ENCODE measurements around the gene MARCHF3. TPM values are rescaled to one million over a fixed set of nuclear protein-coding genes. Genes with fewer than 3 reads are reported as not detected.

MARCHF3 gene
- total RNA-seq, 1 experiment from 2014 or later, result 16.1 TPM

- intact Hi-C loops (cut with micrococcal nuclease; ENCODE audit: unreplicated experiment), result no loop called here
- no peaks in the 10 kb centered on the region for H3K27me3 Mint-ChIP-seq (ENCODE audit: unreplicated experiment)
- no peaks in the 10 kb centered on the region for H3K4me1 Mint-ChIP-seq (ENCODE audit: low read depth, unreplicated experiment)
- CTCF ChIA-PET, result no interaction called here
- H3K4me3 Mint-ChIP-seq (ENCODE audit: low read depth, unreplicated experiment), result no peak overlapping the region
- no peaks in the 10 kb centered on the region for H3K9me3 Mint-ChIP-seq (ENCODE audit: low read depth, unreplicated experiment)
- H3K36me3 Mint-ChIP-seq (ENCODE audit: insufficient read depth, unreplicated experiment), result peaks cover 7% of the 10 kb centered on the region
- no peak for TF ChIP-seq CTCF (IDR thresholded peaks at IDR 0.05; ENCODE audit: unreplicated experiment)
- no peak for DNase-seq
- no peak overlapping the region for H3K27ac Mint-ChIP-seq (ENCODE audit: unreplicated experiment)
- no TSS peak for BruUV-seq (replicated peaks)
These were observed 182.1 kb downstream of the MARCHF3 start for GRCh38 chr5:126848253-126848652.

- Mint-ChIP-seq H3K4me3 (ENCODE audit: low read depth, unreplicated experiment) (no peak overlapping the region), H3K27ac (ENCODE audit: unreplicated experiment) (no peak overlapping the region), H3K9me3 (ENCODE audit: low read depth, unreplicated experiment) (no peaks in the 10 kb centered on the region), H3K36me3 (ENCODE audit: insufficient read depth, unreplicated experiment) (peaks cover 8% of the 10 kb centered on the region), H3K4me1 (ENCODE audit: low read depth, unreplicated experiment) (no peaks in the 10 kb centered on the region), H3K27me3 (ENCODE audit: unreplicated experiment) (no peaks in the 10 kb centered on the region)
- intact Hi-C loops (cut with micrococcal nuclease; ENCODE audit: unreplicated experiment), result no loop called here
- no peak for DNase-seq
- no TSS peak for BruUV-seq (replicated peaks)
- no peak for TF ChIP-seq CTCF (IDR thresholded peaks at IDR 0.05; ENCODE audit: unreplicated experiment)
- CTCF ChIA-PET, result no interaction called here
These were observed 182.5 kb downstream of the MARCHF3 start for GRCh38 chr5:126847826-126848251.

- intact Hi-C loops (cut with micrococcal nuclease; ENCODE audit: unreplicated experiment), result no loop called here
- no peak for DNase-seq
- Mint-ChIP-seq H3K36me3 (ENCODE audit: insufficient read depth, unreplicated experiment) (peaks cover 8% of the 10 kb centered on the region), H3K4me1 (ENCODE audit: low read depth, unreplicated experiment) (no peaks in the 10 kb centered on the region), H3K27me3 (ENCODE audit: unreplicated experiment) (no peaks in the 10 kb centered on the region), H3K4me3 (ENCODE audit: low read depth, unreplicated experiment) (no peak overlapping the region), H3K27ac (ENCODE audit: unreplicated experiment) (no peak overlapping the region), H3K9me3 (ENCODE audit: low read depth, unreplicated experiment) (no peaks in the 10 kb centered on the region)
- no TSS peak for BruUV-seq (replicated peaks)
- TF ChIP-seq CTCF (IDR thresholded peaks at IDR 0.05; ENCODE audit: unreplicated experiment), result no peak
- CTCF ChIA-PET, result no interaction called here
These were observed 182.9 kb downstream of the MARCHF3 start for GRCh38 chr5:126847456-126847820.

GRCh38 chr5:126846744-126847455, 183.5 kb downstream of the MARCHF3 start:
- intact Hi-C loops (cut with micrococcal nuclease; ENCODE audit: unreplicated experiment), result no loop called here
- BruUV-seq (replicated peaks), result no TSS peak

More at GRCh38 chr5:126846744-126847455, 183.5 kb downstream of the MARCHF3 start:
- H3K4me3 Mint-ChIP-seq (ENCODE audit: low read depth, unreplicated experiment), result no peak overlapping the region
- no peaks in the 10 kb centered on the region for H3K27me3 Mint-ChIP-seq (ENCODE audit: unreplicated experiment)
- peaks cover 8% of the 10 kb centered on the region for H3K36me3 Mint-ChIP-seq (ENCODE audit: insufficient read depth, unreplicated experiment)
- H3K27ac Mint-ChIP-seq (ENCODE audit: unreplicated experiment), result peak overlapping the region; percentile 18
- no peaks in the 10 kb centered on the region for H3K4me1 Mint-ChIP-seq (ENCODE audit: low read depth, unreplicated experiment)
- DNase-seq, result no peak
- H3K9me3 Mint-ChIP-seq (ENCODE audit: low read depth, unreplicated experiment), result no peaks in the 10 kb centered on the region
- CTCF ChIA-PET, result no interaction called here
- no peak for TF ChIP-seq CTCF (IDR thresholded peaks at IDR 0.05; ENCODE audit: unreplicated experiment)

Measured in Calu3 (cell line).